OCI-LY3 (cell line): ENCODE measurements around the gene ACSL6.

Experiments used
- CTCF ChIP-seq: fragments of 200-600, 300-600 bp; sonication (generic); IDR thresholded peaks from 2 replicates; pipeline ENCODE4 v1.5.1; 2014; ENCODE audit warnings: antibody characterized with exemption, low read length, low read depth
- EZH2phosphoT487 ChIP-seq: fragments of 200-600 bp; shearing (Covaris generic); IDR thresholded peaks from 2 replicates; pipeline ENCODE4 v1.6.1; 2018; ENCODE audit warnings: antibody characterized with exemption, mixed run types, low read depth

- TF ChIP-seq CTCF = no peak
- no peak for TF ChIP-seq EZH2phosphoT487
Observed at GRCh38 chr5:131942016-131942415, 69.4 kb downstream of the ACSL6 start.
